H1 (cell line): ENCODE data around the gene LMTK2. TPM values are rescaled to one million over a fixed set of nuclear protein-coding genes. Genes with fewer than 3 reads are reported as not detected.

Experiments
- ATF2 ChIP-seq: IDR thresholded peaks from 2 replicates; pipeline ENCODE4 v1.6.1; 2012; ENCODE audit warnings: low read length, inconsistent platforms
- CHD7 ChIP-seq: fragments of 300-600 bp; sonication (generic); IDR thresholded peaks from 2 replicates; pipeline ENCODE4 v1.7.1; 2012; ENCODE audit warnings: low read length, moderate library complexity, mild to moderate bottlenecking, inconsistent platforms; ENCODE audit not compliant: insufficient replicate concordance
- NRF1 ChIP-seq: IDR thresholded peaks from 2 replicates; pipeline ENCODE4 v1.6.1; 2011; ENCODE audit warnings: mild to moderate bottlenecking, low read depth, low read length, improper control_type of control experiment
- TCF12 ChIP-seq: IDR thresholded peaks from 2 replicates; pipeline ENCODE4 v1.6.1; 2011; ENCODE audit warnings: low read depth, mild to moderate bottlenecking, low read length
- polyA plus RNA-seq, 7 experiments: library from polyadenylated mRNA; depleted of rRNA in 3 of 7; stranded (reverse) in 5 of 7; unstranded in 2 of 7; fragments of >200 nt in 5 of 7; fragments of 200-250 nt in 2 of 7; gene quantifications; 1 replicate in 5 of 7; 2 replicates in 1 of 7; 4 replicates in 1 of 7; pipeline versions ENCODE4 v1.2.1 to v1.2.3, GENCODE V29; 2011 to 2013; ENCODE audit warnings: missing spikeins in 2 of 7, mixed read lengths in 2 of 7
- total RNA-seq: library from RNA; stranded (reverse); fragmentation: NEBNext Ultra II Directional; extraction: Animal tissue kit (Norgen Biotek cat#: 25700); gene quantifications from 2 replicates; pipeline ENCODE4 v1.2.1, GENCODE V29; 2021

Gene LMTK2
- total and polyA plus RNA-seq, 2 of the 8 experiments (the other 6 are each of a cell fraction or from before 2014, with no cell fraction given): 9.7 to 30.7 TPM

- TF ChIP-seq CHD7 (no peak), TCF12 (no peak), ATF2 (no peak), NRF1 (no peak)
Observed at GRCh38 chr7:98073047-98073446, 33.6 kb upstream of the LMTK2 start (continued).
